Naive thymus-derived CD4-positive, alpha-beta T cell (primary cell): Measurements from ENCODE around the gene BGN. TPM values are rescaled to one million over a fixed set of nuclear protein-coding genes. Genes with fewer than 3 reads are reported as not detected.

Experiments
- ATAC-seq: fragments of 150-1000 bp; cut with Tn5 transposase; 2 replicates; pipeline ENCODE4 v1.10.0; 2021; ENCODE audit warnings: mild to moderate bottlenecking, moderate library complexity
- CTCF ChIA-PET: fragments of 350-600 bp; sonication (Branson Sonifier 250); formaldehyde crosslinking; loops from one replicate; lab custom pipeline; 2021; ENCODE audit warnings: antibody characterized with exemption; lab: Charles Lee
- POLR2A ChIA-PET: fragments of 350-600 bp; sonication (Branson Sonifier 250); formaldehyde crosslinking; loops from one replicate; lab custom pipeline; 2021; ENCODE audit warnings: antibody characterized with exemption, inconsistent platforms; lab: Charles Lee
- DNase-seq, 9 donors: peaks; one replicate each; pipeline versions ENCODE4 v3.0.0 to v3.0.0-alpha.2; 2020 to 2022; ENCODE audit warnings: mixed read lengths in 1 of 9
- H3K27ac ChIP-seq: one replicate; pipeline ENCODE4 v1.7.0; 2013; ENCODE audit warnings: mild to moderate bottlenecking, low read depth, low read length, moderate library complexity
- H3K27me3 ChIP-seq, 2 donors: one replicate each; pipeline ENCODE4 v1.7.0; 2013; ENCODE audit warnings: low read length in 2 of 2, mild to moderate bottlenecking in 2 of 2, moderate library complexity in 2 of 2; ENCODE audit not compliant: control insufficient read depth in 2 of 2, insufficient read depth in 2 of 2
- H3K36me3 ChIP-seq, 3 experiments: 1 replicate in 2 of 3; 2 replicates in 1 of 3; pipeline ENCODE4 v1.7.0; 2013; ENCODE audit warnings: low read length in 3 of 3, mild to moderate bottlenecking in 3 of 3, moderate library complexity in 1 of 3; ENCODE audit not compliant: insufficient read depth in 3 of 3, control insufficient read depth in 2 of 3
- H3K4me1 ChIP-seq, 2 donors: one replicate each; pipeline ENCODE4 v1.7.0; 2013; ENCODE audit warnings: low read length in 2 of 2, mild to moderate bottlenecking in 2 of 2, moderate library complexity in 1 of 2; ENCODE audit not compliant: control insufficient read depth in 2 of 2, insufficient read depth in 2 of 2
- H3K4me3 ChIP-seq: 2 replicates; pipeline ENCODE4 v1.7.0; 2013; ENCODE audit warnings: mild to moderate bottlenecking, low read length
- H3K9me3 ChIP-seq, 3 experiments: 1 replicate in 2 of 3; 2 replicates in 1 of 3; pipeline ENCODE4 v1.7.0; 2013; ENCODE audit warnings: low read length in 3 of 3; ENCODE audit not compliant: control insufficient read depth in 2 of 3
- H3K27ac Mint-ChIP-seq, 9 donors: one replicate each; pipeline ENCODE4 v1.8.0; 2020 to 2022; ENCODE audit warnings: mixed read lengths in 9 of 9, mild to moderate bottlenecking in 8 of 9, moderate library complexity in 5 of 9, inconsistent platforms in 2 of 9
- H3K27me3 Mint-ChIP-seq, 5 donors: one replicate each; pipeline ENCODE4 v1.8.0; 2021 to 2022; ENCODE audit warnings: mixed read lengths in 5 of 5, mild to moderate bottlenecking in 1 of 5
- H3K36me3 Mint-ChIP-seq, 5 donors: one replicate each; pipeline ENCODE4 v1.8.0; 2020 to 2022; ENCODE audit warnings: mixed read lengths in 5 of 5, mild to moderate bottlenecking in 3 of 5, inconsistent platforms in 1 of 5
- H3K4me1 Mint-ChIP-seq, 7 donors: one replicate each; pipeline ENCODE4 v1.8.0; 2020 to 2022; ENCODE audit warnings: mixed read lengths in 7 of 7, mild to moderate bottlenecking in 3 of 7, inconsistent platforms in 1 of 7
- H3K4me3 Mint-ChIP-seq, 10 donors: one replicate each; pipeline ENCODE4 v1.8.0; 2020 to 2022; ENCODE audit warnings: mild to moderate bottlenecking in 10 of 10, mixed read lengths in 10 of 10, moderate library complexity in 6 of 10, inconsistent platforms in 2 of 10
- H3K9me3 Mint-ChIP-seq, 11 donors: one replicate each; pipeline ENCODE4 v1.8.0; 2020 to 2022; ENCODE audit warnings: mixed read lengths in 11 of 11, mild to moderate bottlenecking in 4 of 11, inconsistent platforms in 1 of 11, moderate library complexity in 1 of 11
- intact Hi-C, 2 donors: fragments of 100-400 bp; cut with micrococcal nuclease; formaldehyde crosslinking; loops; one replicate each; pipeline ENCODE4 v1.15.1; 2023
- polyA plus RNA-seq, 2 donors: library from polyadenylated mRNA; unstranded; fragments of 300-500 nt; fragmentation: Illumina TruSeq; gene quantifications; one replicate each; pipeline ENCODE4 v1.2.3, GENCODE V29; 2021
- total RNA-seq, 6 experiments: library from RNA in 5 of 6; stranded (reverse) in 5 of 6; gene quantifications; 1 replicate in 5 of 6; 2 replicates in 1 of 6; pipeline ENCODE4 v1.2.3 and lab custom pipeline; 2021 to 2026

BGN gene
- total and polyA plus RNA-seq, 7 experiments from 2014 or later: not detected

GRCh38 chrX:153514259-153514658, 19.5 kb downstream of the BGN start:
- no peaks in the 10 kb centered on the region for H3K27me3 ChIP-seq
- no peak for DNase-seq
- Mint-ChIP-seq H3K4me1 (peaks cover 0 to 11% (median 4%) of the 10 kb centered on the region in 7 donors), H3K36me3 (no peaks in the 10 kb centered on the region), H3K9me3 (peaks cover 0 to 2% (median 0%) of the 10 kb centered on the region in 11 donors), H3K27me3 (peaks cover 7 to 23% (median 8%) of the 10 kb centered on the region in 5 donors), H3K27ac (no peak overlapping the region), H3K4me3 (no peak overlapping the region)
- ChIA-PET POLR2A (no interaction called here), CTCF (no interaction called here)
- no peaks in the 10 kb centered on the region for H3K4me1 ChIP-seq
- H3K36me3 ChIP-seq: no peaks in the 10 kb centered on the region
- intact Hi-C loops: no loop called here
- ATAC-seq: no peak
- H3K27ac ChIP-seq: no peak overlapping the region
- H3K9me3 ChIP-seq: no peaks in the 10 kb centered on the region
- no peak overlapping the region for H3K4me3 ChIP-seq

DNA sequence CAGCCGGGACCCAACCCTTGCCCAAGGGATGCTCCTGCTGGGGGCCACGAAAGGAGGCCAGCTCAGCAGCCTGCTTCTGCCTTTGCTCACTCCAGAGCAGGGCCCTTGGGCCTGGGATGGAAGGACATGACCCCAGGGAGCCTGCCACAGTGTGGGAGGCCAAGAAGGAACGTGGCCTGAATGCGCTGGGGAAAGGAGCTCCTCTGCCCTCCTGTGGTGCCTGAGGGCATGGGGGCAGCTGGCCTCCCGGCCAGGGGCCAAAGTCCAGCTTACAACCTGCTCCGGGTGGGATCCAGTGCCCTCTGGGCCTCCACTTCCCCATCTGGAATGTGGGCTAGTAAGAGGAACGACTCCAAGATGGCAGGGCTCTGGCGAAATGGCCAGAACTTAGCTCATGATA, 20.7 kb downstream of the BGN start:
- H3K4me1 ChIP-seq: no peaks in the 10 kb centered on the region
- Mint-ChIP-seq H3K27me3 (peaks cover 10 to 29% (median 12%) of the 10 kb centered on the region in 5 donors), H3K9me3 (peaks cover 0 to 2% (median 0%) of the 10 kb centered on the region in 11 donors), H3K27ac (no peak overlapping the region), H3K4me1 (peaks cover 0 to 11% (median 4%) of the 10 kb centered on the region in 7 donors), H3K36me3 (no peaks in the 10 kb centered on the region), H3K4me3 (peak overlapping the region in 1 of 10 donors; percentile 54)
- H3K4me3 ChIP-seq: no peak overlapping the region
- ChIA-PET POLR2A (no interaction called here), CTCF (no interaction called here)
- no peaks in the 10 kb centered on the region for H3K36me3 ChIP-seq
- ATAC-seq: no peak
- DNase-seq: no peak
- no peak overlapping the region for H3K27ac ChIP-seq
- no peaks in the 10 kb centered on the region for H3K9me3 ChIP-seq
- H3K27me3 ChIP-seq: no peaks in the 10 kb centered on the region
- intact Hi-C loops: no loop called here

GRCh38 chrX:153516073-153516472, 21.3 kb downstream of the BGN start:
- ATAC-seq: no peak
- DNase-seq: no peak
- Mint-ChIP-seq H3K36me3 (no peaks in the 10 kb centered on the region), H3K27ac (no peak overlapping the region), H3K4me3 (peak overlapping the region in 4 of 10 donors; percentile 3 to 54 (median 24)), H3K9me3 (peaks cover 0 to 2% (median 0%) of the 10 kb centered on the region in 11 donors), H3K27me3 (peaks cover 10 to 30% (median 13%) of the 10 kb centered on the region in 5 donors), H3K4me1 (peaks cover 0 to 11% (median 4%) of the 10 kb centered on the region in 7 donors)
- H3K27ac ChIP-seq: no peak overlapping the region
- no peak overlapping the region for H3K4me3 ChIP-seq
- intact Hi-C loops: no loop called here
- H3K4me1 ChIP-seq: no peaks in the 10 kb centered on the region
- H3K27me3 ChIP-seq: no peaks in the 10 kb centered on the region
- ChIA-PET POLR2A (no interaction called here), CTCF (no interaction called here)
- H3K9me3 ChIP-seq: no peaks in the 10 kb centered on the region
- H3K36me3 ChIP-seq: no peaks in the 10 kb centered on the region

GRCh38 chrX:153517423-153517822, 22.6 kb downstream of the BGN start, which contains the start of gene ATP2B3:
Gene ATP2B3, plus strand, starts transcription at chrX:153517642. Its CDS starts 18,606 bp downstream, at chrX:153536248.
- peaks cover 0 to 11% (median 4%) of the 10 kb centered on the region in 7 donors for H3K4me1 Mint-ChIP-seq
- Histone ChIP-seq H3K4me3 (no peak within 1 kb of the TSS), H3K9me3 (no peaks in the 10 kb centered on the region), H3K36me3 (no peaks in the 10 kb centered on the region), H3K27me3 (no peaks in the 10 kb centered on the region), H3K4me1 (no peaks in the 10 kb centered on the region), H3K27ac (no peak within 1 kb of the TSS)
- DNase-seq (no peak), ATAC-seq (no peak)
- ChIA-PET POLR2A (no interaction called here), CTCF (no interaction called here)
- intact Hi-C loops: no loop called here
- H3K36me3 Mint-ChIP-seq: no peaks in the 10 kb centered on the region
- no peak within 1 kb of the TSS for H3K27ac Mint-ChIP-seq
- peaks cover 0 to 2% (median 0%) of the 10 kb centered on the region in 11 donors for H3K9me3 Mint-ChIP-seq
- H3K4me3 Mint-ChIP-seq: peak within 1 kb of the TSS in 8 of 10 donors; percentile 17 to 72 (median 40)
- peaks cover 10 to 30% (median 14%) of the 10 kb centered on the region in 5 donors for H3K27me3 Mint-ChIP-seq

DNA sequence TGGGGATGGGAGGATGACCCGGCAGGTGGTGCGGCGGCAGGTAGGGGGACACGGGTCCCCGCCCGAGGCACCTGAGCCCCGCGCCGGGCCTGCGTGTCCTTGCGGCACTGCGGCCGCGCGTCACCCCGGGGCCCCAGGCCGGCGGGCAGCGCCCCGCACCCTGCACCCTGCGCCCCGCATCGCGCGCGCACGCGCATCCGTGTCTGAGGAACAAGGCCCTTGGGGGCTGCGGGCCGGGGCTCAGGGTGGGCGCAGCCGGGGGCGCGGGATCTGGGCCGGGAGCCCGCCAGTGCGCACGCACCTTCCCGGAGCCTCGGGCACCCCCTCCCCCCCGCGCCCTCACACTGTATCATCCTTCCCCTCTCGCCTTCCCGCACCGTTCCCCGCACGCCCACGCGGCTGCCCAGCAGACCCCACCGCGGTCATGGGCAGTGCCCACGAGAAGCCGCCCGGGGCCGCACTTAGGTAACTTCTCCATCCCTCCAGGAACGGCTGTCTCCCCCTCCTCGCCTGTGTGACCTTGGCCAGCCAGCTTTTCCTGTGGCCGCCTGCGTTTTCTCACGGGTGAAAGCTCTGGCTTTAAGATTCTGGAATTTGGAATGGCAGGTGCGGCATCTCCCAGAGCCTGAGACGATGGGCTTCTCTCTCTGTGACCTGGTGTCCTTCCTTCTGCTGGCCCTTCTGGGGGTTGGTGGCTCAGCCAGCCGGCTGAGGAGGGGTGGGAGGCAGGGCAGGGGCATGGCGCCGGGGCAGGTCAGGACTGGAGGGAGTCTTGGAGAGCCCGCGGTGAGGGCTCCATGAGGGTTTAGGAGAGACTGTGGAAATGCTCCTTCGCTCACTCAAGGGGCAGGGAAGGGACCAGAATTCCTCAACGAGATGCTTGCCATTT, 23.4 kb downstream of the BGN start:
- Mint-ChIP-seq H3K27me3 (peaks cover 10 to 30% (median 14%) of the 10 kb centered on the region in 5 donors), H3K27ac (no peak overlapping the region), H3K4me1 (peaks cover 0 to 11% (median 4%) of the 10 kb centered on the region in 7 donors), H3K9me3 (peaks cover 0 to 2% (median 0%) of the 10 kb centered on the region in 11 donors), H3K4me3 (peak overlapping the region in 8 of 10 donors; percentile 17 to 72 (median 40)), H3K36me3 (no peaks in the 10 kb centered on the region)
- intact Hi-C loops: no loop called here
- DNase-seq: no peak
- CTCF ChIA-PET: no interaction called here
- Histone ChIP-seq H3K36me3 (no peaks in the 10 kb centered on the region), H3K27me3 (no peaks in the 10 kb centered on the region), H3K4me3 (no peak overlapping the region), H3K9me3 (no peaks in the 10 kb centered on the region), H3K27ac (no peak overlapping the region), H3K4me1 (no peaks in the 10 kb centered on the region)
- POLR2A ChIA-PET: no interaction called here
- ATAC-seq: no peak

DNA sequence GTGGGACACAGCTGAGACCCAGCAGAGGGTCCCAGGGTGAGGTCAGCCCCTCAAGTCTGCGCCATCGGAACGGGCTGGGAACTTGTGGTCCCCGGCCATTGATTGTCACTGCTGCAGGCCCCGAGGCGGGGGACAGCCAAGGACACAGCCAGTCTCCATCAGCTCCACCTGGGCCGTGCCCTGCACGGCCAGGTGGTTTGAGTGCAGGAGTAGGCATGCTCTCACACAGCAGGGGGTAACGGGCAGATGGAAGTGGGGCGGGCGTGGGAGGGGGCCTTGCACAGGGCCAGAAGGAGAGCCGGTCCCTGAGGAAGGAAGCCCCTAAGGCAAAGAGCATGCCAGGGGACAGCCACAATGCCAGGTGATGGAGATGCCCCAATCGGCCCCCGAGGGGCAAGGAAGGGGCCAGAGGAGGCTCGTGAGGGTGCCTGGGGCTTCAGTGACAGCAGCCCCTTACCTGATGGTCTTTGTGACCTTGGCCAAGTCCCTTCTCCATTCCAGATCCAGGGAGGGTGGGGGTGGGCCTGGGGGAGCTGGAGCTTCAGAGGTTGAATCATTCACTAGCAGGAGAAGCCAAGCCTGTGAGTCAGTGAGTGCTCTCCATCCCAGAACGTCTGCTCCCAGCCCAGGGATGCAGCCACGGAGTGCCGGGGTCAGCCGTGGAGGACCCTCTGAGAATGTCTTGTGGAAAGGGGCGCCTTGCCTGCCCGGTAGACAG, 24.9 kb downstream of the BGN start:
- DNase-seq: no peak
- Mint-ChIP-seq H3K36me3 (no peaks in the 10 kb centered on the region), H3K4me1 (peaks cover 0 to 11% (median 4%) of the 10 kb centered on the region in 7 donors), H3K9me3 (peaks cover 0 to 2% (median 0%) of the 10 kb centered on the region in 11 donors), H3K27ac (no peak overlapping the region), H3K4me3 (no peak overlapping the region), H3K27me3 (peaks cover 11 to 30% (median 14%) of the 10 kb centered on the region in 5 donors)
- CTCF ChIA-PET: no interaction called here
- POLR2A ChIA-PET: interaction anchor here (0.7 kb wide), 1 partner anchor 244 kb away, joined by 3 read pairs; the partner anchor contains the start of gene PLXNB3
- H3K4me3 ChIP-seq: no peak overlapping the region
- no peaks in the 10 kb centered on the region for H3K36me3 ChIP-seq
- intact Hi-C loops: no loop called here
- H3K27me3 ChIP-seq: no peaks in the 10 kb centered on the region
- no peaks in the 10 kb centered on the region for H3K4me1 ChIP-seq
- no peak overlapping the region for H3K27ac ChIP-seq
- H3K9me3 ChIP-seq: no peaks in the 10 kb centered on the region
- no peak for ATAC-seq
